Stomach smooth muscle (tissue), 2 donors: Measurements from ENCODE around the gene MACROH2A2.

ENCODE experiments used
- H3K27ac ChIP-seq: one replicate; pipeline ENCODE4 v1.7.0; 2013; ENCODE audit warnings: mild to moderate bottlenecking, low read length, inconsistent platforms
- H3K27me3 ChIP-seq, 2 donors: one replicate each; pipeline ENCODE4 v1.7.0; 2013; ENCODE audit warnings: low read length in 2 of 2; ENCODE audit not compliant: insufficient read depth in 2 of 2, control insufficient read depth in 1 of 2
- H3K36me3 ChIP-seq, 2 donors: one replicate each; pipeline ENCODE4 v1.7.0; 2013; ENCODE audit warnings: low read length in 2 of 2; ENCODE audit not compliant: control insufficient read depth in 2 of 2, insufficient read depth in 2 of 2
- H3K4me1 ChIP-seq: one replicate; pipeline ENCODE4 v1.7.0; 2013; ENCODE audit warnings: low read length; ENCODE audit not compliant: control insufficient read depth, insufficient read depth
- H3K4me3 ChIP-seq, 2 donors: one replicate each; pipeline ENCODE4 v1.7.0; 2013; ENCODE audit warnings: low read length in 2 of 2
- H3K9ac ChIP-seq, 2 donors: one replicate each; pipeline ENCODE4 v1.7.0; 2013; ENCODE audit warnings: low read length in 2 of 2, mild to moderate bottlenecking in 1 of 2
- H3K9me3 ChIP-seq, 2 donors: one replicate each; pipeline ENCODE4 v1.7.0; 2013; ENCODE audit warnings: low read length in 2 of 2; ENCODE audit not compliant: control insufficient read depth in 2 of 2
- donor health status: healthy.
- donor health status: Pancreatic carcinoma.

Gene MACROH2A2

DNA sequence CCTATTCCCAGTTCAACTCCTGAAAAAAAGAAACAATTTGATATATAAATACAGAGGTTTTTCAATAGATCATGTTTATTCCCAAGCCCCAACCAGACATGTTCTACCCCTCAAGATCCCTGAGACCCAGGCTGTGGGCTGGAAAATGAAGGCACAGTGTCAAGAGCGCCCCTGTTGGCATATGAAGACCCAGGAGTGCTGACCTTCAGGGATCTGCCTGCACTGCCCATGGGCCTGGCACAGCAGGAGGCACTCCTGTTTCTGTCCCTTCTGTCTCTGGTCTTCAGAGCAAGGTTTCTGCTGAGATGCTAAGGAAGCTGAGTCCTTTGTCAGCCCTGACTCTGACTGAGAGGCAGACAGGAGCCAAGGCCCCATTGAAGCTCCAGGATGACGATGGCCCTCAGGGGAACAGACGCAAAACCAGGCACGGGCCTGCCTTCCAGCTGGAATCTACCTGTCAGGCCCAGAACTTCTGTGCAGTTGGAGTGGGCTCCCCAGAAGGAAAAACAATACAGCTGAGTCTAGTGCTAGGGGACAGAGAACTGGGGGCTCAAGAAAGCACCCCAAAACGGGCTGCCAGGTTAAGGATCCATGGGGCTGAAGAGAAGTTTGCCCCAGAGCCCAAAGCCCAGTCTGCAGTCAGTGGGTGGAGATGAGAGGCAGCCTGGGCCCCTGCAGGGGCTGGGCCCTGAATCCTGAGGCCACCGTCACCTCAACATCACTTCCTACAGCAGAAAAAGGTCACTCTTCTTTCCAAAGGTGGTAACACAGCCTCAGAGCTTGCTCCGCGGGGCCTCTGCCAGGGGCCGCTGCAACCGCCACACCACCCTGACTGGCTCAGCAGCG lies 86.7 kb downstream of the MACROH2A2 start:
- Histone ChIP-seq H3K4me3 (no peak overlapping the region), H3K4me1 (peaks cover under 1% of the 10 kb centered on the region), H3K27me3 (no peaks in the 10 kb centered on the region), H3K36me3 (peaks cover 4 to 7% of the 10 kb centered on the region in 2 donors), H3K9me3 (no peaks in the 10 kb centered on the region), H3K27ac (no peak overlapping the region), H3K9ac (no peak overlapping the region)

DNA sequence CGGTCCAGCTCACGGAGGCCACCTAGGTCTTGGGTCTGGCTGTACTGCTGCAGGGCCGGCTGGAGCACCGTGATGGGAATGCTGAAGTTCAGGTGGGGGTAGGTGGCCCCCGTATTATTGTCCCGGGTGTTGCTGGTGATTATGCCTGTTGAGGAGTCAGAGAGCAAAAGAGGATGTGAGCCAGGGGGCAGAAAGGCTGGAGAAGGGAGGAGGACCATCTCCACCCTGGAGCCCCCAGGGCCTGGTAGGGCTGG lies 87.3 kb downstream of the MACROH2A2 start:
- Histone ChIP-seq H3K9me3 (no peaks in the 10 kb centered on the region), H3K27ac (no peak overlapping the region), H3K4me1 (peaks cover 6% of the 10 kb centered on the region), H3K27me3 (no peaks in the 10 kb centered on the region), H3K9ac (no peak overlapping the region), H3K4me3 (no peak overlapping the region), H3K36me3 (peaks cover 4 to 7% of the 10 kb centered on the region in 2 donors)

DNA sequence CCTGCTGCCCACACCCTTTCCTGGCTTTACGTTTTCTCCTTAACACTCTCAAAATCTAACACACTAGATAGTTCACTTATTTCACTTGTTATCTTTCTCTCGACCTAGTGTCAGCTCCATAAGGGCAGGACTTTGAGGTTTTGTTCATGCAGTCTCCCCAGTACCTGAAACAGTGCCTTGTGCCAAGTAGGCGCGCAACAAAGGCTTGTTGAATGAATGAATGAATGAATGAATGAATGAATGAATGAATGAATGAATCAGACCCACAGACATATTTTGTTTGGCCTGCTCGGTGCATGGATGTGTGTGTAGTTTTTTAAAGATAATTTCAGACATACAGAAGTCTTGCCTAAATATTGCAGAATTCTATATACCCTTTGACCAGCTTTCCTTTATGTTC lies 87.7 kb downstream of the MACROH2A2 start:
- Histone ChIP-seq H3K36me3 (peaks cover 4 to 7% of the 10 kb centered on the region in 2 donors), H3K4me3 (no peak overlapping the region), H3K4me1 (peaks cover 10% of the 10 kb centered on the region), H3K9me3 (no peaks in the 10 kb centered on the region), H3K27me3 (no peaks in the 10 kb centered on the region), H3K9ac (no peak overlapping the region), H3K27ac (no peak overlapping the region)

GRCh38 chr10:70142555-70142954 lies 89.9 kb downstream of the MACROH2A2 start:
- Histone ChIP-seq H3K4me3 (no peak overlapping the region), H3K36me3 (peaks cover 4 to 7% of the 10 kb centered on the region in 2 donors), H3K4me1 (peaks cover 26% of the 10 kb centered on the region), H3K27ac (no peak overlapping the region), H3K9me3 (no peaks in the 10 kb centered on the region), H3K27me3 (no peaks in the 10 kb centered on the region), H3K9ac (no peak overlapping the region)

DNA sequence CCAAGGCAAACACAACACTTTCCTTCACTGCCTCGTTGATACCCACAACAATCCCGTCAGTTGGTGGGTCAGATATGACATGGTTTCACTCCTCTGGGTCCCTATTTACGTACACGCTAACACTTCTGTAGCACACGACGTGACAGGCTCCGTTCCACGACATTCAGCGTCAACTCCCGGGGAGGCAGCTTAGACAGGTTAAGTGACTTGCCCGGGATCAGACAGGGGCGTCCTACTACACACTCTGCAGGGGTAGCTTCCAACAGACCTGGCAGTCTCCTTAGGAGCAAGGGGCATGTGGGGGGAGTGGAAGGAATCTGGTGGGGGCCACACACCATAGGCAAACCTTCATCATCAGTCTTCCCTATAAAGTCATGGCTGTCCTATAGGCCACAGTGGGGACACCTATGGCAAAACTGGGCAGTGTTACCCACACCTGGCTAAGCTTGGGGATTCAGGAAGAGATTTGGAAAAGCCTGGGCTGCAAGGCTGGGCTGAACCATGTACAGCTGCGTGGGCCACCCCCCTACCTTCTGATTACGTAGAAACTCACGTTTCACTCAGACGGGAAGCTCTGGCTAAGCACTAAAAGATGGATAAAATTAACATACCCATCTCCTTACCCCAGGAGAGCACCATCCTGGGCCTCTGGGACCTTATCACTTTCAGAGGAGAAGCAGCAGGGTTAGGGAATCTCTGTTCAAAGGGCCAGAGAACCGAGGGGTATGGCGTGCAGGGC lies 91.9 kb downstream of the MACROH2A2 start:
- Histone ChIP-seq H3K4me3 (peak overlapping the region; percentile 84 to 91), H3K9ac (peak overlapping the region; percentile 75 to 79), H3K4me1 (peaks cover 26% of the 10 kb centered on the region), H3K36me3 (peaks cover under 1 to 2% of the 10 kb centered on the region in 2 donors), H3K27me3 (no peaks in the 10 kb centered on the region), H3K9me3 (no peaks in the 10 kb centered on the region), H3K27ac (peak overlapping the region; percentile 83)

GRCh38 chr10:70145166-70145665 lies 92.6 kb downstream of the MACROH2A2 start:
- peak overlapping the region; percentile 83 for H3K27ac ChIP-seq
- peak overlapping the region; percentile 84 to 91 for H3K4me3 ChIP-seq
- H3K9me3 ChIP-seq: no peaks in the 10 kb centered on the region
- no peaks in the 10 kb centered on the region for H3K27me3 ChIP-seq
- no peaks in the 10 kb centered on the region for H3K36me3 ChIP-seq
- peaks cover 26% of the 10 kb centered on the region for H3K4me1 ChIP-seq
- peak overlapping the region; percentile 75 to 79 for H3K9ac ChIP-seq

DNA sequence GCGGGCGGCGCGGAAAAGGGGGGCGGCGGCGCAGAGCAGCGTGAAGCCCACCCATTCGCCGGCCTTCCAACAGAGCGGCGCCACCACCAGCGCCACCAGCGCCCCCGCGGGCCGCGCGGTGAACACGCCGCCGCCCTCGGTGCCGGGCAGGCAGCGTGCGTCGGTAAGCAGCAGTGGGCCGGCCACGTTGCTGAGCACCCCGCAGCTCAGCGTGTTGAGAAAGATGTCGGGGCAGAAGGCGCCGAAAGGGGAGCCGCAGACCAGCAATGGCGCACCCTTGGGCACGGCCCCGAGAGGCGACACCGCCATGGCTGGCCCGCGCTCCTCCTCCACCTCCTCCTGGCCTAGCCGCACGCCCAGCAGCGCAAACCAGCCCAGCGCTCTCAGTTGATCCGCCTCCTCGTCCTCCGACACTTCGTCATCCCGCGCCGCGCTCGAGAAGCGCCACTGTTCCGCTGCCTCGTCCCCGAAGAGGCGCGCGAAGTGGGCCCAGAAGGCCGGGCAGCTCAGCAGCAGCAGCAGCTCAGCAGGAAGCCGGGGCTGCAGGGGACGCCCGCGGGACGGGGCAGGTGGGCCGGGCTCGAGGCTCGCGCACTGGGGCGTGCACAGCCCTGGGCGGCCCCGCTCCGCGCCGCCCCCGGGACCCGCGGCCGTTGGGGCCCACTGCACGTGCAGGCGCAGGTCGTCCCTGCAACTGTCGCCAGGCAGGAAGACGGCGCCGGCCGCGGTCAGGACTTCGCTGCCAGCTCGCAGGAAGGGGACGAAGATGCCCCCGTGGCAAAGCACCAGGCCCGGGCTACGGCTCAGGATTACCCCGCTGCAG lies 93.2 kb downstream of the MACROH2A2 start:
- no peaks in the 10 kb centered on the region for H3K9me3 ChIP-seq
- peak overlapping the region; percentile 75 to 79 for H3K9ac ChIP-seq
- H3K36me3 ChIP-seq: no peaks in the 10 kb centered on the region
- peaks cover 26% of the 10 kb centered on the region for H3K4me1 ChIP-seq
- peak overlapping the region; percentile 84 to 91 for H3K4me3 ChIP-seq
- no peaks in the 10 kb centered on the region for H3K27me3 ChIP-seq
- H3K27ac ChIP-seq: peak overlapping the region; percentile 83

DNA sequence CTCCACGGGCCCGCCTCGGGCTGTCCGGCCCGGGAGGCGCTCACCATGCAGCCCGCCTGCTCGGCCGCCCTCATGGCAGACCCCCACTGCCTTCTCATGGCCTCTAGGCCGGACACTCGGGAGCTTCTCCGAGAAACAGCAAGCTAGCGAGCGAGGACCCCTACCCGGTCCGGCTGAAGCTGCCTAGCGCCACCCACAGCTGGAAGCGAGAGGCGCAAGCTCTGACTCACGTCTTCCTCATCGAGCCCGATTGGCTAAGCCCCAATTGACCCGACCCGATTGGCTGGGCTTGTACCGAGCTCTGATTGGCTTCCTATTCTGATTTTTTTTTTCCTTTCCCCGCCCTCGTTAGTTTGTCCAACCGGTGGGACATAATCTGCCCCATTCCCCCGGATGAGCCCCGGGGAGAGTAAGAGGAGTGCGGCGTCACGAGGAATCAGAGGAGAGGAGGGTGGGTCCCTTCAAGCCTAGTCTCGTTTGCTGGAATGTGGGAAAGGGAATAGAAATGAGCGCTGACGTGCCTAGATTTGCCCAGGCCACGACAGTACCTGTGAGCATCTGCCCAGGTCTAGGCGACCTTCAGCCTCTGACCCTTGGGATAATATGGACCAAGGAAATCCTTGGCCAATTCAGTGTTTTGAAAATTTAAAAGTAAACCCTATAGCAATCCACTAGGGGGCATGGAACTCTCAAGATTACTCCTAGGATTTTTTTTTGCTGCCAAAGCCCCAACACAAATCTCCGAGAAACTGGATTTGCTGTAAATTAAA lies 94.0 kb downstream of the MACROH2A2 start, which contains the start of gene TYSND1:
Gene TYSND1, minus strand, starts transcription at position 212 of the 770 bp plus-strand sequence. Its CDS starts 114 bp downstream, at position 98.
- Histone ChIP-seq H3K4me1 (peaks cover 26% of the 10 kb centered on the region), H3K9me3 (no peaks in the 10 kb centered on the region), H3K4me3 (peak within 1 kb of the TSS; percentile 84 to 91), H3K9ac (peak within 1 kb of the TSS; percentile 75 to 82), H3K27me3 (no peaks in the 10 kb centered on the region), H3K36me3 (peaks cover 4 to 5% of the 10 kb centered on the region in 2 donors), H3K27ac (peak within 1 kb of the TSS; percentile 83)

- peak overlapping the region; percentile 84 to 91 for H3K4me3 ChIP-seq
Measured at GRCh38 chr10:70147259-70147625, 94.6 kb downstream of the MACROH2A2 start.

GRCh38 chr10:70148516-70148915 lies 95.9 kb downstream of the MACROH2A2 start:
- H3K9ac ChIP-seq: no peak overlapping the region
- no peaks in the 10 kb centered on the region for H3K27me3 ChIP-seq
- H3K9me3 ChIP-seq: no peaks in the 10 kb centered on the region
- no peak overlapping the region for H3K27ac ChIP-seq
- peaks cover 26% of the 10 kb centered on the region for H3K4me1 ChIP-seq
- H3K4me3 ChIP-seq: no peak overlapping the region
- peaks cover 15 to 19% of the 10 kb centered on the region in 2 donors for H3K36me3 ChIP-seq

More at GRCh38 chr10:70147259-70147625, 94.6 kb downstream of the MACROH2A2 start:
- H3K9me3 ChIP-seq: no peaks in the 10 kb centered on the region
- peaks cover 26% of the 10 kb centered on the region for H3K4me1 ChIP-seq
- peak overlapping the region; percentile 83 for H3K27ac ChIP-seq
- H3K36me3 ChIP-seq: peaks cover 8 to 9% of the 10 kb centered on the region in 2 donors
- no peaks in the 10 kb centered on the region for H3K27me3 ChIP-seq
- H3K9ac ChIP-seq: peak overlapping the region in 1 of 2 donors; percentile 75
